SK-N-DZ (cell line): ENCODE data around the gene GYG1.

Source experiments
- DNase-seq: peaks from one replicate; pipeline ENCODE4 v3.0.0-alpha.2; 2015; ENCODE audit warnings: low spot score

Gene GYG1

DNA sequence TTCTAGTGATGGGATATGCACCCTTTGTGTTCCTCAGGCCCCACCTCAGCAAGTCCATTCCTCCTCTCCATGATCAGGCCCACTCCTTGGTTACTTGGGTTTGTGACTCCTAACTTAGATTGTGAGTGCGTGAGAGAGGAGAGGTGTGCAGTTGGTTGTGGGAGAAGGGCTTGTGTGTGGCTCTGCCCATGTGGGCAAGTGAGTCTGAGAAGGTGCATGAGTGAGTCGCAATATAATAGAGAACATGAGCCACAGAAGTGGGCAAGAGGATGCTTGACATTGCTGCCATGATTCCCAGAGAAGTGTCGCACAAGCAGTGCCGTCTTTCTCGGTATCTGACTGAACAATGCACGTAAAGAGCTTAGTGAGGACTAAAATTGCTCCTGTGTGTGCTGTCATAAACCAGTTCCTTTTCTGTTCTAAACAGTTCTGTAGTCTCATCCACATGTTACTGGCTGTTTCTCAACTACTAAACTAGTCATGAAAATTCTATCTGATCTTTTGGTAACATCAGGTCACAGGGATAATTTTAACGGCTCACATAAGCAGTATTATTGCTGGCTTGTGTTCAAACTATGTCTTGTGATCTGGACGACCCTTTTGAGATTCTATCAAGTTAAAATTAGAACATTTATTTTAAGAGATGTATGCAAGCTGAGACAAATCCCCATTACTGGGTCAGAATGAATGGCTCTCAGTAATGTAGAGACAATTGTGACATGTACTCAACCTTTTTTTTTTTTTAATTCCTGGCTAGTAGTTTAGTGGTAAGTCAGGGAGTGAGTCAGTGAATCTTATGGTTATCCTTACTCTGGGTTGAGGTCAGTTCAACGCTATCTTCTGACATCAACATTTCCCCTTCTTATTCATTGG, 25.6 kb downstream of the GYG1 start:
- no peak for DNase-seq

DNA sequence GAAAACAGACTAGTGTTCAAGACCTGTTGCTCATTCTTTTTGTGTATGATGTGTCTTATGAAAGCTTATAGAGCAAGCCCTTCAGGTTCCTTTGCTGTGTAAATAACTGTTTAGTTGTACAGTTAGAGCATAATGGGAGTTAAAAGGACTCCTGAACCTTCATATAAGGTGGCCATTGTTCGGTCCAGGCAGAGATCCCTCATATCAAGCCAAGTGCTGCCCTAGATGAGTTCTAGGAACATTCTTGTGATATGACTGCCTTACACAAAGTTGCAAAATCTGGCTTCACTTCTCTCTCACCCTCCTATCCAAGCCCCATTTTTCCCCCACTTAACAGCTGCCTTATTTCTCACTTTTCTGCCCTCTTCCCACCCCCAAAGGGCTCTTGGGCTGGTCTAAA, 26.9 kb downstream of the GYG1 start:
- DNase-seq, result no peak

DNA sequence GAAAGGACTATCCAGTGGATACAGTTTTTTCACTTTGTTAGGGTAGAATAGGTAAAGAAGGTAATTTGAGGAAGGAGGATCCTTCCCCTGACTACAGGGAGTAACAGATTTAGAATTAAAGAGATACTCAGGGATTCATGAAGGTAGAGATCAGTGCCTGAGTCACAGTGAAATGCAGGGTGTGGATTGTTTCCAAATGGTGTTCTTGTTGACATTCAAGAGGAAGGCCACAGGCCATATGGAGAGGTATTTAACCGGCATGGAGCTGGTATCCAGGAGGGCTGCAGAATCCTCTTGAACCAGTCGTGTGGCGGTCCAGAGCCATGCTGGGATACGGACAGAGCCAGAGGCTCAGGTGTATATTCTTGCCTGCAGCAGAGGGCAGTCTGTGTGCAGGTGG, 28.2 kb downstream of the GYG1 start:
- no peak for DNase-seq

DNA sequence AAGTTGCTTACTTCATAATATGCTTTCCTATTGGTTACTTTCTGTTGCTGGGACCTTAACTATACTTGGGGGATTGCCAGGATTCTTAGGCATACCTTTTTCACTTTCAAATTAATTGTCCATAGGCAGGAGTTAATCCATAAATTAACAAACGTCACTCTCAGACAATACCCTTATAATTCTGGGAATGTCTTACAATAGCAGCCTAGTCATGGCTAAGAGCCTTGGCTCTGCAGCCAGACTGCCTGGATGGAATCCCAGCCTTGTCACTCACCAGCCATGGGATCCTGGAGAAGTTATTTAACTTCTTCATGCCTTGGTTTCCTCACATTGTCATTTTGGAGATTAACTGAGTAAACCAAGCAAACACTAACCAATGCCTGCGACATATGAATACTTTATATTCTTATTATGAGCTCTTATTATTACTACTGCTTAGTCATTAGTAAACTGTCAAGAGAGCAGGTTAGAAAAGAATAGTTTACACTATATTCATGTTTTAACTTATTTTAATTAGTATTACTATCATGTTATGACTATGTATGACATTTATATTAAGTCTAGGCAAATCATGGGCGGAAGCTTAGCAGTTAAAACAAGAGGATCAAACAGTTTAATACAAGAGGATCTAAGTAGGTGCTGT, 29.0 kb downstream of the GYG1 start:
- DNase-seq, result no peak

DNA sequence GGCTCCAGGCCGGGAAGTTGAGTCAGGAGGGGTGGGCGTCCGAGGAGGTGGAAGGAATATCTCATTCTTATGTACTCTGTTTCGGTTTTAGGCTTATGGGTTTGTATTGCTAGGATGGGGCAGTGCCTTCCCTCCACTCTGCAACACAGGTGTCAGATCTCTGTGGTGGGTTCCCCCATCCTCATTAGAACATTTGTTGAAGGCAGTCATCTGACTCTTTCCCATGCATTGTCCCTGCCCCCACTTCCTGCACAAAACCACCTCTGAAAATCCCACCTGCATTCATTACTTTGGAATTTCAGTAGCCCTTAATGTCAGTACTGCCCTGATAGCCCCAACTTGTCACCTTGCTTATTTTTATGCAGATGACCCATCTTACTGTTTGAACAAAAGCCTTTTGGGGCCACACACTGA, 29.5 kb downstream of the GYG1 start:
- no peak for DNase-seq

DNA sequence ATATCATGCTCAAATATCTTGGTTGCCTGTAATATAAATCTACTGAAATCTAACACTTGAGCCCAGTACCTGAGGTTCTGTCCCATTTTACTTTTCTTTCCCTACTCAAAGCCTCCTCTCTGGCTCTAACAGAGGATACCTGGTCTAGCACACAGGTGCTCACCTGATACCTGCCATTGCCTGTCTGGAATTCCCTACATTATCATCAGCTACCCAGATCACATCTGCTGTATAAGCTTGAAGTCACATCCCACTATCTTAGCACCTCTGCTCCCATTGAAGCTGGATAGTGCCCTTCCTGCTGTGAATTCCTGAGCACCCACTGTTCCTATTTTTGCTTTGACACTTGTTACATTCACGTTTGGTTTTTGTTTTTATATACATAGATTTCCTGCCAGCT, 30.5 kb downstream of the GYG1 start:
- no peak for DNase-seq

DNA sequence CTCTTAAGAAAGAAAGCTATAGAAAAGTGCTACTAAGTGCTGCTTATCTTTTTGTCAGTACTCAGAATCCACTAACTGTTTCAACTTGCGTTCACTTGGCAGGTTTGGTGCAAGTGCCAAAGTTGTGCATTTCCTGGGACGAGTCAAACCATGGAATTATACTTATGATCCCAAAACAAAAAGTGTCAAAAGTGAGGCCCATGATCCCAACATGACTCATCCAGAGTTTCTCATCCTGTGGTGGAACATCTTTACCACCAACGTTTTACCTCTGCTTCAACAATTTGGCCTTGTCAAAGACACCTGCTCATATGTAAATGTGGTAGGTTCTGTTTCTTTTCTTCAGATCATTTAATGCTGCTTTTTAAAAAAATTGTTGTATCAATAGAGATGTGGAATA, 32.6 kb downstream of the GYG1 start:
- no peak for DNase-seq

DNA sequence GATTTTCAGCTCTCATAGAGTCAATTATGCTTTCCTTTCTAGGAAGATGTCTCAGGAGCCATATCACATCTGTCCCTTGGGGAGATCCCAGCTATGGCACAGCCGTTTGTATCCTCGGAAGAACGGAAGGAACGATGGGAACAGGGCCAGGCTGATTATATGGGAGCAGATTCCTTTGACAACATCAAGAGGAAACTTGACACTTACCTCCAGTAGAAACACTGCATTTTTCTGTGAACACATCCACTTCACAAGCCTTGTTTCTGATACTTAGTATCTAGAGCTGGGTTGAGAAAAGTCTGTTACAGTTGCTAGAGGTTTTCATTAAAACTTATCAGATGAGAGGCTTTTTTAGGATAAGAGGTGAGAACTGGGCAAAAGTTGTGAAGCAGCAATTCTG, 35.4 kb downstream of the GYG1 start:
- no peak for DNase-seq

DNA sequence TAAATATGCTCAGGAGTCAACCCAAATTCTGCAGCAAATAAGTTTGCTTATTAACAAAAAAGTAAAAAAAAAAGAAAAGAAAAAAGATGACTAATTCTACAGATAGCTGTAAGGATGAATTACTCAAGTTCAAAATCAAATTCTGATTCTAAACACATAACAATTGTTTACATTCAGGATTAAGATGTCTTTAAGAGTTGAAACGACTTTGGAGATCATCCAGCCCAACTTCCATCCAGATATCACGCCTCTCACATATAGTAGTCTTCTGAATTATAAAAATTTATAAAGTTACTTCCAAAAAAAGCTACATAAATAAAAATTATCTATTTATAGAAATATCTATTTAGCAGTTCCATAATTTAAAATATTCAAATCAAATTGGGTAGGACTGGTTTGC, 39.8 kb downstream of the GYG1 start:
- DNase-seq, result no peak

DNA sequence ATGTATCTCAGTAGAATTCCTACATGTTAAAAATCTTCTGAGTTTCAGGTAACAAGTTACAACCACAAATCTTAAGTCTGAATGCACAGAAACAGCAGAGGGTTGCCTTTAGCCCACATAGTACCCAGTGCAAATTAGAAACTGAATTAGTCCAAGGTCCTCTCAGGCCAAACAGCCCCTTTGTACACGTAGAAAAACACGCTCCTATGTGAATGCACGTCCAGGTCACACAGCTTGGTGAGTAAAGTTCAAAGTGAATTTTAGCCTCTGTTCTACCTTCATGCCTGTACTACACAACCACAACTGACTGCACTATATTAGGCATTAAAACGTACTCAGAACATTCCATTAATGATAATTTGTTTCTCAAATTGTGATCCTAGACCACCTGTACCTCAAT, 46.3 kb downstream of the GYG1 start:
- no peak for DNase-seq

DNA sequence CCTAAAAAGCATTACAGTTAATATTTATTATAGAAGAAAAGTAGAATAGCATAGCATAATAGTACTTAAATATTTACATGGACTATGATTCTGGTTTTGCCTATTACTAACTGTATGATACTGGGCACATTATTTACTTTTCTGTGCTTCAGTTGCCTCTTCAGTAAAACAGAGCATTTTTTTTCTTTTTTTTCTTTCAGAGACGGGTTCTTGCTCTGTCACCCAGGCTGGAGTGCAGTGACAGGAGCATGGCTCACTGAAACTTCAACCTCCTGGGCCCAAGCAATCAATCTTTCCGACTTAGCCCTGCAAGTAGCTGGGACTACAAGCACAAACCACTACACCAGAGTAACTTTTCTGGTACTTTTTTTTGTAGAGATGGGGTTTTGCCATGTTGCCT, 47.0 kb downstream of the GYG1 start:
- no peak for DNase-seq

DNA sequence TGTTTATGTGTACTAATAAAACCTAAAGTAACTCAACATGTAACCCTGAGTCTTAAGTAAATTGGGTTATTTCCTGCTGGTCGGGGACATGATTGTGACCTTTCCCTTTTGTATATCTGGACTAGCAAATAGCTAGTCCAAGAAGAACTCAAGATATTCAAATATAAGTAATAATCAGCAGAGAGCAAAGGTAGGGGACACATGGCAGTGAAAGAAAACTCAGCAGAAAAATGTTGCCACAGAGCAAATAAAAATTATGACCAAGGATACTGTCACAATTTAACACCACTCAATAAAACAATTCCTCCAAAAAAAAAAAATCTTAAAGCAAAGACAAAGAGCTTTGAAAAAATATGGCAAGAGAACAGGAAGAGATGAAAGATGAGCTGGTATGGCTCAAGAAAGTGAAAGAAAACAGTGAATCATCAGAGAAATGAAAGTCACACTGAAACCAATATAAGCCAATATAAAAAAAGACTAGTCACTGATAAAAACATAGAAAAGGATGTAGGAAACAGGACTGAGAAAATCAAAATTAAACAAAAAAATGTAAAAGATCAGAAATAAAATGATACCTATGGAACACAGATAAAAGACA, 51.5 kb downstream of the GYG1 start:
- no peak for DNase-seq

DNA sequence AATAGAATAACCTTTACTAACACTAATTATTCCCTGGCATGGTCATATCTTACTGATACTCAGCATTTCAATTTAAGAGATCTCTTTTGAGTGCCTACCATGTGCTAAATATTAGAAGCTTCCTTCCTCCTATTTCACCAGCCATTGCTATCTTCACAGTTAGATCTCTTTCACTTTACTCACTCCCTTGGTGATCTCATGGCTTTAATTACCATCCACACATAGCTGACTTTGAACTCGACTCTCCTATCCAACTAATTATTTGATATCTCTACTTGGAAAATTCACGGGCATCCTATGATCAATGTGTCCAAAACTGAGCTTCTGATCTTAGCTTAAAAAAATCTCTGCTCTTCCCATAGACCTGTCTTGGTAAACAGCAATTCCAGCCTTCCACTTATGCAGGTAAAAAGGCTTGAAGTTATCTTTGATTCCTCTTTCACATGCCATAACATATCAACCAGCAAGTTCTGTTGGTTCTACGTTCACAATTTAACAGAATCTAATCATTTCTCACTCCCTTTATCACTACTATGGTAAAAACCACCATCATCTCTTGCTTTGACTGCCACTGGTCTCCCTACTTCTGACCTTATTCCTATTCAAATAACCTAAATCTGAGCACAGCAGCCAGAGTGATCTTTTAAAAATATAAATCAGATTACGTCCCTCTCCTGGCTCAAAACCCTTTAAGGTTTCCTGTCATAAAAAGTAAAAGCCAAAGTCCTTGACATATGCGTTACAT, 53.2 kb downstream of the GYG1 start:
- no peak for DNase-seq

DNA sequence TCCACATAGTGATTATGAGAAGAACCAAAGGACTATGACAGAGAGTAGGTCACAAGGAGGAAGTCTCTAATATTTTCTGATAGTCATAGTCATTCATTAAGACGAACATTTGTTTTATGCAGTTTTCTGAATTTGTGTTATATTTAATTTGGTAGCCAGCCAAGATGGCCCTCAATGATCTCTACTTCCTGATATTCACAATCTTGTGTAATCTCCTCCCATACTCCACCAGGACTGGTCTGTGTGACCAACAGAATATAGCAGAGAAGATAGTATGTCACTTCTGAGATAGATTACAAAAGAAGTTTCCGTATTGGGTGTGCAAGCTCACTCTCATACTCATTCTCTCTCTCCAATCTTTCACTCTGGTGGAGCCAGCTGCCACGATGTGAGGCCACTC, 64.2 kb downstream of the GYG1 start:
- DNase-seq, result no peak

DNA sequence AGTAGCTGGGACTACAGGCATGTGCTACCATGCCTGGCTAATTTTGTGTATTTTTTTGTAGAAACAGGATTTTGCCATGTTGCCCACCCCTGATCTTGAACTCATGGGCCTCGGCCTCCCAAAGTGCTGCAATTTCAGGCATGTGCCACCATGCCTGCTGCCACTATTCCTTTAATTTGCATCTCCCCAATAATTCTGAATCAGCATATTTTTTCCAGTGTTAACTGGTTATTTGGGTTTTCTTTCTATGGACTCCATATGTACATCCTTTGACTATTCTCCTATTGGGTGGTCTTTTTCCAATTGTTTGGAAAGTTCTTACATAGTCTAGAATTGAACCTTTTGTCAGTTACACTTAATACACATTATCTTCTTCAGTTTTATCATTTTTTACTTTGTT, 66.9 kb downstream of the GYG1 start:
- no peak for DNase-seq

DNA sequence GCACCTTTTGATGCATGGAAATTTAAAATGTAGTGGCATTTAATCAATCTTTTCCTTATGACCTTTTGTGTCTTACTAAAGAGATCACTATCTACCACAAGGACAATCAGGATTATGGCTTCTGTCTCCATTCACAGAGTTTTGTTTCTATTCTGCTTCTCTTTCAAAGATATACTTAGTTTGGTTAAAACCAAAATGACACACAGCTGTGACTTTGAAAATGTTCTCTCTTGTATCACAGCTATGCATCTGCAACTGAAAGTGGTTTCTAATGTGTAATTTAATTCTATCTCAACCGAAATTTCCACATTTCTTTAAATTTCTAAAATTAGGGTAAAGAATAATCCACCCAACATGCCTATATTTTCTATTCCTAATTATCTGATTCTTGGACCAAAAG, 67.3 kb downstream of the GYG1 start:
- DNase-seq, result no peak

DNA sequence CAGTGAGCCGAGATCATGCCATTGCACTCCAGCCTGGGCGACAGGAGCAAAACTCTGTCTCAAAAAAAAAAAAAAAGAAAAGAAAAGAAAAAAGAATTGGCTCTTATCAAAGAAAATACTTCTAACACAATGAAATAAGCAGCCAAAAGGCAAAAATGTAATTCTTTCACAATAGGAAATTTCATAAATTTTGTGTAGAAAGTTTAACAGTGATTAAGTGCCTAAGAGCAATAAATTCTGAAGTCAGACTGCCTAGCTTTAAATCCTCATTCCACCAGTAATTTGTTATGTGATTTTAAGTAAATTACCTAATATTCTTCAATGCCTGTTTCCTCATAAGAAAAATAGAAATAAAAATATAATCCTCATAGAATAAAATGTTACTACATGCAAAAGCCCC, 70.4 kb downstream of the GYG1 start:
- no peak for DNase-seq

DNA sequence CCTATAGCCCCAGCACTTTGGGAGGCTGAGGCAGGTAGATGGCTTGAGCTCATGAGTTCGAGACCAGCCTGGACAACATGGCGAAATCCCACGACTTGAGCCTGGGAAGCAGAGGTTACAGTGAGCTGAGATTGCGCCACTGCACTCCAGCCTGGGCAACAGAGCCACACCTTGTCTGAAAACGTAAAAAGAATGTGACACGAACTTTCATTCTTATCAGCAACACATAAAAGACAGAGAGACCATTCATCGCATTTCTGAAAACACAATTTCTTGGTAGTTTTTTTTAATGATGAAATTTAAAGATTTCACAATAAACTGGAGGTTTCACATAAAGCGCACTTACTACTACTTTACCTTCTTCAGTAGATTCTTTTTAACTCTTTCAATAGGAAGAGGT, 76.5 kb downstream of the GYG1 start:
- no peak for DNase-seq
